AG04450 (cell line): ENCODE data around the gene UBE2L3. TPM values are rescaled to one million over a fixed set of nuclear protein-coding genes. Genes with fewer than 3 reads are reported as not detected.
"Not testable (repeated sequence)": the region's sequence is repeated elsewhere in the genome, so short reads cannot be mapped to it uniquely, and the experiment has no call there.

Experiments used
- CTCF ChIA-PET: fragments of 300-600, 350-600 bp; formaldehyde crosslinking; extraction: SDS; loops from one replicate; lab custom pipeline; 2022; ENCODE audit warnings: antibody characterized with exemption, inconsistent platforms; lab: Charles Lee
- POLR2A ChIA-PET: fragments of 350-600 bp; formaldehyde crosslinking; extraction: SDS; loops from one replicate; lab custom pipeline; 2021; ENCODE audit warnings: antibody characterized with exemption, inconsistent platforms; lab: Yijun Ruan, JAX
- DNase-seq: peaks from one replicate; pipeline ENCODE4 v3.0.0-alpha.2; 2011; ENCODE audit warnings: low read depth, low spot score
- H3K27ac ChIP-seq: one replicate; pipeline ENCODE4 v1.5.1; 2012; ENCODE audit warnings: low read depth, low read length, control low read depth
- H3K27me3 ChIP-seq: one replicate; pipeline ENCODE4 v1.6.0; 2012; ENCODE audit warnings: low read length; ENCODE audit not compliant: control insufficient read depth, insufficient read depth
- H3K4me3 ChIP-seq: 2 replicates; pipeline ENCODE4 v1.5.1; 2011; ENCODE audit warnings: mild to moderate bottlenecking, low read depth, low read length, control low read depth
- H3K9me3 ChIP-seq: 2 replicates; pipeline ENCODE4 v1.5.1; 2012; ENCODE audit warnings: low read length; ENCODE audit not compliant: control insufficient read depth, insufficient read depth
- CTCF ChIP-seq: IDR thresholded peaks from 2 replicates; pipeline ENCODE4 v1.5.1; 2011; ENCODE audit warnings: low read depth, low read length, control low read depth, inconsistent platforms
- polyA plus RNA-seq: library from polyadenylated mRNA; depleted of rRNA; stranded (reverse); fragments of >200 nt; gene quantifications from 2 replicates; pipeline ENCODE4 v1.2.3, GENCODE V29; 2011

Gene UBE2L3
- polyA plus RNA-seq, 1 experiment = 77.2 TPM

GRCh38 chr22:21615731-21616130, 48.2 kb downstream of the UBE2L3 start:
- POLR2A ChIA-PET = no interaction called here
- CTCF ChIA-PET = no interaction called here

GRCh38 chr22:21617337-21617736, 49.8 kb downstream of the UBE2L3 start:
- H3K27ac ChIP-seq, H3K27me3 ChIP-seq, H3K4me3 ChIP-seq, DNase-seq, POLR2A ChIA-PET, H3K9me3 ChIP-seq: not testable (repeated sequence)
- CTCF ChIA-PET = interaction anchor here (1.4 to 1.7 kb wide), 2 partner anchors 12 to 14 kb away, joined by 5 to 6 read pairs; partner anchors contain the start of gene YDJC

More at GRCh38 chr22:21615731-21616130, 48.2 kb downstream of the UBE2L3 start:
- no peak for TF ChIP-seq CTCF
- H3K27me3 ChIP-seq = no peaks in the 10 kb centered on the region
- no peak overlapping the region for H3K27ac ChIP-seq
- no peak overlapping the region for H3K4me3 ChIP-seq
- no peak for DNase-seq
- H3K9me3 ChIP-seq = no peaks in the 10 kb centered on the region

GRCh38 chr22:21621025-21621424, 53.5 kb downstream of the UBE2L3 start:
- H3K4me3 ChIP-seq = no peak overlapping the region
- no peak overlapping the region for H3K27ac ChIP-seq
- no peak for DNase-seq
- POLR2A ChIA-PET = no interaction called here
- CTCF ChIA-PET = no interaction called here
- no peaks in the 10 kb centered on the region for H3K9me3 ChIP-seq
- no peaks in the 10 kb centered on the region for H3K27me3 ChIP-seq
- TF ChIP-seq CTCF = no peak

GRCh38 chr22:21622011-21622918, 54.8 kb downstream of the UBE2L3 start:
- POLR2A ChIA-PET = interaction anchor here (0.6 kb wide), 1 partner anchor 15 kb away, joined by 7 read pairs; no protein-coding TSS in a partner anchor
- TF ChIP-seq CTCF = no peak

GRCh38 chr22:21622919-21623647, 55.6 kb downstream of the UBE2L3 start:
- TF ChIP-seq CTCF = no peak
- H3K27me3 ChIP-seq = no peaks in the 10 kb centered on the region
- POLR2A ChIA-PET = interaction anchor here (0.6 kb wide), 1 partner anchor 15 kb away, joined by 7 read pairs; no protein-coding TSS in a partner anchor
- no peak overlapping the region for H3K27ac ChIP-seq
- H3K4me3 ChIP-seq = no peak overlapping the region
- CTCF ChIA-PET = interaction anchor here (1.3 kb wide), 1 partner anchor 24 kb away, joined by 5 read pairs; no protein-coding TSS in a partner anchor
- no peaks in the 10 kb centered on the region; the same call in 1 of the 2 replicates for H3K9me3 ChIP-seq
- no peak for DNase-seq

More at GRCh38 chr22:21622011-21622918, 54.8 kb downstream of the UBE2L3 start:
- Histone ChIP-seq H3K27me3 (no peaks in the 10 kb centered on the region), H3K4me3 (no peak overlapping the region), H3K9me3 (no peaks in the 10 kb centered on the region), H3K27ac (no peak overlapping the region)
- no peak for DNase-seq
- CTCF ChIA-PET = interaction anchor here (1.3 kb wide), 1 partner anchor 25 kb away, joined by 5 read pairs; no protein-coding TSS in a partner anchor
